AG08396 (cell line): Measurements from ENCODE around the gene RGS3.
"Not testable (repeated sequence)": the region's sequence is repeated elsewhere in the genome, so short reads cannot be mapped to it uniquely, and the experiment has no call there.

Source experiments
- DNase-seq: peaks from one replicate; pipeline ENCODE4 v3.0.0; 2012; ENCODE audit warnings: low spot score, mixed read lengths

Gene RGS3

DNA sequence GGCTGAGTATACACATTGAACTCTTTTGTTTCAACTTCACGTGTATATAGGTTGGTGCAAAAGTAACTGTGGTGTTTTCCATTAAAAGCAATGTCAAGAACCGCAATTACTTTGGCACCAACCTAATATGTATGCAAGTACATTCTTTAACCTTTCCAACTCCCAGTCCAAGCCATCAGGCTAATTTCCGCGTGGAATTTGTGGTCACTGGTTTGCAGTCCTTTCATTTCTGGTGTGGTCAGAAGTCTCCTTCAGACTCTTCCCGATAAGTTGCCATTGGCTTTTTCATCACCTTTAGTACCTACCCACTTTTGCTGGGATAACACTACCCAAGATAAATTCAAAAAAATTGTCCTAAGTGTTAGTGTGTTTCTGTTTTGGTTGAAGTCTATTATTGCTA, 84.0 kb downstream of the RGS3 start:
- DNase-seq, result no peak

DNA sequence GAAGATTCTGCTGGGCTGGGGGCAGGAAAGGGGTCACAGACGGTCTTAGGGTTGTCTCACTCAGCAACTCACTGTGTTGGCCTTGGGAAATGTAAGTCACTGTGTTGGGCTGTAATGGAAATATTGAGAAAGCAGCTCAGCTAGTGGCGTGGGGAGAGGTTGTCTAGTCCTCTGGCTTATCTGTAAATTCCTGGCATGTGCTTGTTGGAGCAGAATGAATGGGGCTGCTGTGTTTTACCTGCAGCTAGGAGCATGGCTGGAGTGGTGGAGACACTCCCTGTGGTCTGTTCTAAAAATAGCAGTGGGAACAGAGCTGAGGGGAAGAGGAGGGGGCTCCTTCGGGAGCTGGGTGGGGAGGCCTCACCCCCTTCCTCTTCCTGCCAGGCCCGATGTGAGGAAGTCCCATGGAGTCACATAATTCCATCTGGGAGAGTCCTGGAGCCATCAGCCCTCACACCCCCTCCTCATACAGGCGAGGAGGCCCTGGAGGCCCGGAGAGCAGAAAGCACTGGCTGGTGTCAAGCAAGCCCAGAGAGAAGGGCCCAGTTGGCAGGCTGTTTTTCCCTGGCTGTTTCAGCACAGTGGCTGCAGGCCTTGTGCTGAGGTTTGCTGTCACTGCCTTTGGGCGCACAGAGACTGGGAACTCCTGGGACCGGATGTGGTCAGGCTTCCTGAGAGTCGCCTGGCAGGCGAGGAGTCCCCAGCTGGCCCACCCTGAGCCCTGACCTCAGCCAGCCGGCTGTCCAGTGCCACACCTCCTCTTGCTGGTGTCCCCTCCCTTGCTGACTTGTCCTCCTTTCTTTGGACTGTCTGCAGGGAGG, 84.9 kb downstream of the RGS3 start:
- DNase-seq, result peak; percentile 48

DNA sequence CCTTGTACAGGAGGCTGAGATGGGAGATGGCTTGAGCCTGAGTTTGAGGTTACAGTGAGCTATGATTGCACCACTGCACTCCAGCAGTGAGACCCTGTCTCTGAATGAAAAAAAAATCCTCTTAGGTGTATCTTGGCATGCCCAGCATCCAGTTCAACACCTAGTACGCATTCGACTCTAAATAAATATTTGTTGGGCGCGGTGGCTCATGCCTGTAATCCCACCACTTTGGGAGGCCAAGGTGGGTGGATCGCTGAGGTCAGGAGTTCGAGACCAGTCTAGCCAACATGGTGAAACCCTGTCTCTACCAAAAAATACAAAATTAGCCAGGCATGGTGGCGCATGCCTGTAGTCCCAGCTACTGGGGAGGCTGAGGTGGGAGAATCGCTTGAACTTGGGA, 86.4 kb downstream of the RGS3 start:
- DNase-seq, result not testable (repeated sequence)

DNA sequence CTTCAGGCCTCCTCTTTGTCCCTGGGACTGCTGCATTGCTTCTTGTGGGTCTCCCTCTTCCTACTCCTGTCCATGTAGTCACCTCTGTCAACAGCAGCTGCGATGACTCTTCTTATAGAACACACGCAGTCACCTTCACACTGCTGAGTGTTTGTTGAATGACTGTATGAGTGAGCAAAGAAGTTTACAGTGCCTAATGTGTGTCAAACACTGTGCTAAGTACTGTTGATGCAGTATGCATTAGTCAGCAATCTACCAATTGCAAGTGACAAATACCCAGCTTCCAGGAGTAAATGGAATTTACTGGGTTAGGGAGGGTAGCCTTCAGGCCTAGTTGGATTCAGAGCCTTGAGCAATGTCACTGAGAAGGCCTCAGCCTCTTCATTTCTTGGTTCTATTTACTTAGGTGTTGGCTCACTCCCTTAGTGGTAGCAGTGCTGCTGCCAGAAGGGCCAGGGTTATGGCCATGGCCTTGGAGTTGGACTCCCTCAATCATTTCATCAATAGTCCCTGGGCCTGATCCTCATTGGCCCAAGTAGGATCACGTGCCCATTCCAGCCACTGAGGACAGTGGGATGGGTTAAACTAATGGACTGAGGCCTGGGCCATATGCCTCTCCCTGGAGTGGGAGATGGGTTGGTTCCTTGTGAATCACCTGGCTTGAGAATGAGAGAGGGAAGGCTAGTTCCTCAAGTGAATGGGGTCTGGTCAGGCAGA, 93.5 kb downstream of the RGS3 start:
- no peak for DNase-seq

DNA sequence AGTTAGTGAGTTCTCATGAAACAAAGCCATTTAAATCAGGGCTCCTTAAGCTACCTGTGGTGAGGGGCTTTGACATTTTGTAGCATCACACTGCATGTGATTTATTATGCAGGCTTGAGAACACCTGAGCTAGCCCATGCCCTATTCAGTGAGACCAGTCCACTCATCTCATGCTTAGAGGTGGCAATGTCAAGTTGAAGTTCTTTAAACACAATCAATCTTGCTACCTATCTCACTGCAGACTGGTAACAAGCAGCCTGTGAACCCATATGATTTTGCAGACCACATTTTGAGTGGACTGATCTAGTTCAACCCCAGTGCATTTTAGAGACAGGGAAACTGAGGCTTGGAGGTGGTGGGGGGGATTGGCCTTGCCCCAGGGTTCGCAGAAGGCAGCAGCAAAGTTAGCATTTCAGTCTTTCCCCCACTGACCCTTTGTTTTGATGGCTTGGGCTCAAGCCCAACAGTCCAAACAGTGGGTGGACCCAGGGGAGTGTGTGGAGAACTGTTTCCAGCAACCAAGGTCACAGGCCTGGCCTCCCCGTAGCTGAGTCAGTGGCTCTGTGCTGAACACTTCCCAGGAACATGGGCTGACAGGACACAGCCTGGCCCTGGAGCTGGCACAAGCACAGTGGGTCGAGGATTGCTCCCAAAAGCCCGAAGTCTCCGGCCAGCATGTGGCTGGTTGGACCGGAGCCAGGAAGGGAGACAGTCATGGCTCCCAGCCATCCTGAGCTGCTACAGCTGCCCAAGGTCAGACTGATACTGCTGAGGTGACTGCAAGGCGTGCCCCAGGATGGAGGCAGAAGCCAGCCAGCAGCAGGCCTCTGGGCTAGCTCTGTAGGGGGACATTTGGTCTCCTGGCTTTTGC, 95.3 kb downstream of the RGS3 start:
- DNase-seq, result peak; percentile 80

DNA sequence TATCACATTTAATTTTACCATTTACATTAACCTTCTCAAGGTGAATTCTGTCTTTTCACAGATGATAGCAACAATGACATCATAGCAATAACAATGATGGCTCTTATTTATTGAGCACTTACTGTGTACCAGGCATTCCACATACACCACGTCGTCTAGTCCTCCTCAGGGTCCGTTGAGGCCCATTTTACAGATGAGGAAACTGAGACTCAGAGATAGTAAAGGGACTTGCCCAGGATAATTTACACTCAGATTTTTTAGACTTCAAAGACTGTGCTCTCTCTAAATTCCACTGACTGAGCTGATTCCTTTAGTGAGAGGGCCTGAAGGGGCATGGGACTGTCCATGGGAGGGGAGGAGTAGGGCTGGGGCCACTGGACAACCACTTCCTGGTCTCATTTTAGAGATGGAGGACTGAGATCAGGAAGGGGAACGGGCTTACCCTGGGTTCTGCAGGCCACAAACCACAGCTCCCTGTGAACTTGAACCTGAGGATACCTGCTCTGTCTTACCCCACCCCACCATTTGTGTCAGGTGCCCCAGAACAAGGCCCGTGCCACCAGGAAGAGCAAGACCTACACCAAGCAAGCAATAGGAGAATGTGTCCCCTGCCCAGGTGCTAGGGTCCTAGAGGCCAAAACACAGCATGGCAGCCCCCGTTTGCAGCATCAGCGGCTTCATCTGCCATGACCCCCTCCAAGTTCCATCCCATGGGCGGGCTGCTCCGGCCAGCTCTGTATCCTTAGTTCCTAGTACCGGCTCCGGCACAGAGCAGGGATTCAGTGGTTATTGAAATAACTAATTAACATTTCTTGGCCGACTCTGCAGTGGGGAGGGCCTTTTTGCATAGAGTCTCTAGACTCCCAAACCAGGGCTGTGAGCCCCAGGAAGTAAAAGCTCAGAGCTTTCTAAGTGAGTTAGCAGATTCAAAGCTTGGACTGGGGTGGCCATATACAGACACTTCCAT, 96.6 kb downstream of the RGS3 start:
- no peak for DNase-seq

DNA sequence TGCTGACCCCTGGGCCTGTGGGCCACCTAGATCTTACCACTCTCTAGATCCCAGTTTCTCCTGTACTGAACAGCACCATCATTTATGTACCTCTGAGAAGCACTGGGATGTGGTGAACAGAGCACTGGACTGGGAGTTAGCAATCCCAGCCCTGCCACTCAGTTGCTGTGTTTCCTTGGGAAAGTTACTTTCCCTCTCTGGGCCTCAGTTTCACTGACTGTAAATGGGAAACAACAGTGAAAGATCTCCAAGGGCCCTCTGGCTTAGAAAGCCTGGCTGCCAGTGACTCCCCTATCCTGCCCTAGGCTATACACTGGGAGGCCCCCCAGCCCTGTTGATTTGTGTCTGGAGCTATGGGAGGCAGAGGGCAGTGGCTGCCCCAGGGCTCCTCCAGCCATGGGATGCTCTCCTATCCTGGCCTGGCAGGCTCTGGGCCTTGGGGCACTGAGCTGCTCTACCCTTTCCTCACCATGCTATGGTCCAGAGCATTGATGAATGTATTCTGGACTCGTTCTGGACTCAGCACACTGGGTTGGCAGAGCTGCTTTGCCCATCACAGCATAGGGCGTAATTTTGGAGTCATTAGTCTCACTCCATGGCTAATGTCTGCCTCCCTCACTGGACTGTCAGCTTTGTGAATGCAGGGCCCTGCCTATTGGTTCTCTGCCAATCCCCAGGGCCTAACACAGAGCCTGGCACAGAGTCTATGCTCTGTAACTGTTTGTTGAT, 99.3 kb downstream of the RGS3 start:
- DNase-seq, result no peak

DNA sequence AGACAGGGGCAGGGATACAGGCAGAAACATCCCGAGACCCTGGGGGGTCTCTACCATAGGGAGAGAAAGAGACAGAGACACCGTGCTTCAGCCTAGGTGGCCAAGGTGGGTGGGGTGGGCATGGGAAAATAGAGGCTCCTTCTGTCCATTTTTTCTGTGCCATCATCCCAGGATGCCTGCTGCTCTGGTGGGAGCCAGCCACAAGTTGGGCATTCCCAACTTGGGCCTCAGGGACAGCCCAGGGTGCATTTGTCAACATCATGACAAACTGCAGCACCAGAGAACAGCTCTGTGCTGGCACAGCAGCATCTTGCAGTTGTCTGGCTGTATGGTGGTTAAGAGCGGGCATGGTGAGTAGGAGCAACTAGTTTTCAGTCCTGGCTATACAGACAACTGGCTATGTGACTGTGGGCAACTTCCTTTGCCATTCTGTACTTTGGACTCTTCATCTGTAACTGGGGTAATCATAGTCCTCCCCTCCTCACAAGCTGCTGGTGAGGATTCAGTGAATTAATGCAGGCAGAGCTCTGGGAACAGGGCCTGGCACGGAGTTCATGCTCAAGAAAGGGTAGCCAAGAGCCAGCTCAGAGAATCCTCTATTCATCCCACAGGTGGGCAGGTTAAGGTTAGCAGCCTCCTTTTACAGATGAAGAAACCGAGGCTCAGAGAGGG, 100.4 kb downstream of the RGS3 start:
- DNase-seq, result no peak

DNA sequence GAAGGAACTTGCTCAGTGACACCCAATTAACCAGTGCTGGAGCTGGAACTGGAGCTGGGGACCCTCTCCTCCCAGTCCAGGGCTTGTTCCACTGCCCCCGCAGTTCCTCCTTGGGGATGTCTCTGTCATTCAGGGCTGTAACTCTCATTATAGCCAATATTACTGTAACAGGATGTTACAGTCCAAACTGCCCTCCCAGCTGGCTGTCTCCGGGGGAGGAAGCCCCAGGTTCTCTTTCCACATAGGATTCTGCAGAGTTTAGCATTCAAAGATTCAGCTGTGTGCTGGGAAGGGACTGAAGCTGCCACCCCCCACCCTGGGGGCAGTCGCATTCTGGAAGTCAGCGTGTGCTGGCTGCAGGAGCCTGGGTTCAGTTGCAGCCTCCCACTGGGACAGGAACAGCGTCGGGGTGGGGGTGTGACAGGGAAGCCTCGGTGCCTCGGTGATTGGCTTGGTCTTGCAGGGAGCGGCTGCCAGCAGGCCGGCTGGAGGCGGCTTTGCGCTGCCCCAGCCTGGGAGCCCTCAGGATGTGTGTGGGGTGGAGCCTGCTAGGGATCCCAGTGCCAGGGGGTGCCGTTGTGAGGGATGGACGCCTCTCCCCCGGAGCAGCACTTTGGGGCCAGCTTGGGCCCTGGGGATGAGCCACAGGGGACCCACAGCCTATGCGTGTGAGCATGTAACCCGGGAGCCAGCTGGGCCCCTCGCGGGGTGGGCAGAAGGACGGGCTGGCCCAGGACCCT, 101.1 kb downstream of the RGS3 start:
- peak; percentile 91 for DNase-seq

DNA sequence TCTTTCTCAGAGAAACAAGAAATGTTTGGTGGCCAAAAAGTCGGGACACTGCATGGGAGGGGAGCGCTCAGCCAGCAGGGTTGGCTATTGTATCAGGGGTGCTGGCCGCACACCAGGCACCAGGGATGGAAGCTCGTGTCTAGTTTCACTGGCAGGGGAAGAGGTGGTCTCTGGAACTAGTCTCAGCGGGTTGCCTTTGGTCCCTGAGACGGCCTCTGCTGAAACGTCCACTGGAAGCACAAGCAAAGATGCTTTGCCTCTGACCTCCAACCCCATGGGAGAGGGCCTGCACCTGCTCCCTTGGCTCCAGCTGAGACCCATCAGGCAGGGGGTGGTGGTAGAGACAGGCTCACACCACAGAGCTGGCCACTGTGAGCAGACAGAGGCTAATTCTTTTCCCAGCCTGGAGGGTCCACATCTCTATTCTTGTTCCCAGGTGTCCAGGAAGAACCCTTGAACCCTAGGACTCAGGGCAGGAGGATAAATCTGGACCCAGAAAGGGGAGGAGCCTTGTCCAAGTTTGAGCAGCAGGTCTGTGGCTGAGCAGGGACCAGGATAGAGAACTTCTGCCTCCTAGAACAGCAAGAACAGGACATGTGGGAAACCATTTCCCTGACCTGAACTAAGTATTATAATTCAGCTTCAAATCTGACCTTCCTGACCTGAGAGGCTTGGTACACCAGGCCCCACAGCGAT, 102.6 kb downstream of the RGS3 start:
- no peak for DNase-seq

DNA sequence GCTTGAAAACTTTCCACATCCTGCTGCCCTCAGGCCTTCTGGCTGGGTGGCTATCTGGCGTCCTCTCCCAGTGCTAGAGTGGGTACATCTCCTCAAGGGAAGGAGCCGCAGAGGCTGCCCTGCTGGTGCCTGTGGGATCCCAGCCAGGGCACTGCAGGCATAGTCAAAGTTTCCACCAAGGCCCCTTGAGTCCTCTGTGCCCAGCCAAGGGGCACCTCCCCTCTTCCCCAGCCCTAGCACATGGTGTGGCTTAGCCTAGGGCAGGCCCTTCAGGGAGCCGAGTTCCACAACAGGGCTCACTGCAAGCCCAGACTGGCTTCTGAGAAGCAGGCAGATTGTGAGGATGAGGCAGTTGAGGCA, 103.2 kb downstream of the RGS3 start:
- DNase-seq, result no peak

DNA sequence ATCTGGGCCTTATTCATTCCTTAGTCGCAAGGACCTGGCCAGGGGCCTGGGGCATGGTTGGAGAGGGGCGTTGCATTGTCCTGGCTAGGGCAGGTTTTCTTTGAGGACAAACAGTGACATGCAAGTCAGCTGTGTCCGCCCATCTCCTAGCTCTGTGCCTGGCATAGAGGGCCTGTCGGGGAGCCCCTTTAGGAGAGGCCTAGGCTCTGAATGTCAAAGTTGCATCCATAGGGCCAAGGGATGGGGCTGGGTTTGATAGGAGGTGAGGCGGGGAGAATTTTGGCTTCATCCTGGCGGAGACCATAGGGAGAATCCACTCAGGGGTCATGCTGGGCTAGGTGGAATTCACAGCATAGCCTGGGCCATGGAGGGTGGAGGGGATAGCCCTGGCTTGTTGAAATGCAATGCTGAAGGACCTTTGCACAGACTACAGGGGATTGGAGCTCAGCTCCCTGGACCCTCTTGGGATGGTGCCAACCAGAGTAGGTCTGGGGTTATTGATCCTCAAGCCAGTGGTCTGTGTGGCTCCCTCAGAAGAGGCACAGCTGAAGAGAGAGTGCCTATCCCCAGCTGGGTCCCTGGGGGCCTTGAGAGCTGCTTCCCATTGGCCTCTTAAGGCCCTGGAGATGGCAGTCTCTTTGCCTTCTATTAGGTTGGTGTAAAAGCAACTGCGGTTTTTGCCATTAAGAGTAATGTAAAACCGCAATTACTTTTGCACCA, 104.0 kb downstream of the RGS3 start:
- no peak for DNase-seq

DNA sequence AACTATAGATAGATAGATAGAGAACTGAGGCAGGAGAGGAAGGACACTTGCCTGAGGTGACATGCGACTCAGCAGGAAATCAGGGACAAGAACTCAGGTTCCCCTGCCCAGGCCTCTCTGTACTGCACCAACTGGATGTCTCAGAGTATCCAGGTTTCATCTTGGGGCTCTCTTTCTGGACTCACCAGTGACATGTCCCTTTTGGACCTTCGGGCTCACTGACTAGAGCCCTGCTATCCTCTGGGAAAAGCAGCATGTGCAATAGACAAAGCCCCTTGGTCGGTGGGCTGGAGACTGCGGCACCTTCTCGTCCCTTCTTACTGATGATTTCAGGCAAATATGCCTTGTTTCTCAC, 104.5 kb downstream of the RGS3 start:
- no peak for DNase-seq

DNA sequence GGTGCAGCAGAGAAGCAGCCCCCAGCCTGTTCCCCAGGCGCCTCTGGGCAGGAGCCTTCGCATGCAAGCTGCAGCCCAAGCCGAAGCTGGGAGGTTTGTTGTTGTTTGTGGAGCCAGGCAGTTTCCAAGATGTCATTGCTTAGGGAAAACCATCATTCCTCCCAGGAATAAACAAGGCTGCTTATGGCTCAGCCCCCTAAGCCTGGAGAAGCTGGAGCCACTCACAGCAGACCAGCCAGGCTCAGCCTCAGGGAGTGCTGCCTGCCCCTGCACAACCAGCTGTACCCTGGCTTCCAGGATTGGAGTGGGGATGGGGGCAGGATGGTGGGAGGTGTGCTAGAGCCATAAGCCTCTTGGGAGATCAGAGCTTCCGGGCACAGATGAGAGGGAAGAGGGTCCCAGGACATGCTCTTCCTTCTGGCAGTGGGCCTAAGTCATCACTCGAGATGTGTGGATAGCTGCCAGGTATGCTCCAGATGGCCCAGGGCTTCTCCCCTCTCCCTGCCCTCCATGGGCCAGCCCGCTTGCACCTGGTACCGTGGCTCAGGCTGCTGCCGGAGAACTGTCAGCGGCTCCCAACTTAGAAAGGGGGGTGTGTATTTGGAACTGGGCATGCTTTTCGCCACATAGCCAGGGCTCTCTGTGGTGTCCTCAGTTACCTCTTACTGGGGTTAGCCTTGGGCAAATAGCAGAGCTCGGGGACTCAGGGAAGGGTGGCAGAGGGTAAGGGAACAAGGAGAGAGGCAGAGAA, 105.2 kb downstream of the RGS3 start:
- peak; percentile 67 for DNase-seq

DNA sequence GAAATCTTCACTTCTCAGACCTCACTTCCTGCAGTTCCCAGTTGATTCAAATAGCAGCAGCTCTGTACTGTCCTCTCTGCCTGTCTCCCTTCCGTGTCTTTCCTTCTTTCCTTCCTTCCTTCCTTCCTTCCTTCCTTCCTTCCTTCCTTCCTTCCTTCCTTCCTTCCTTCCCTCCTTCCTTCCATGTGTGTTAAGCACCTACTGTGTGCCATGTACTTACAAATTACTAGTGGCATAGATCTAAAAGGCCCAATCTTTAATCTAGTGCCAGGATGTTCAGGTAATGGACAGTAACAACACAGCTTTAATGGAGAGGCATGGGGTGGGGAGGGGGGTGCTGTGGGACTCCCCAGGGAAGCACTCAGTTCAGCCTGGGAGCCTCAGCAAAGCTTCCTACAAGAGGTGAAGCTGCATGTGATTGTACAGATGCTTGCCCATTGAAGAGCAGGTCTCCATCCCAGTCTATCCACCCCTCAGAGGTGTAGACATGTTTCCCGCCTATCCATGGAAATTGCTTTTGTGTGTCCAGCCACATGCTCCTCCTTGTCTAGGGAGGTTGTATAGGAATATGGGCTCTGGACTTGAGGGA, 106.0 kb downstream of the RGS3 start:
- DNase-seq, result no peak

DNA sequence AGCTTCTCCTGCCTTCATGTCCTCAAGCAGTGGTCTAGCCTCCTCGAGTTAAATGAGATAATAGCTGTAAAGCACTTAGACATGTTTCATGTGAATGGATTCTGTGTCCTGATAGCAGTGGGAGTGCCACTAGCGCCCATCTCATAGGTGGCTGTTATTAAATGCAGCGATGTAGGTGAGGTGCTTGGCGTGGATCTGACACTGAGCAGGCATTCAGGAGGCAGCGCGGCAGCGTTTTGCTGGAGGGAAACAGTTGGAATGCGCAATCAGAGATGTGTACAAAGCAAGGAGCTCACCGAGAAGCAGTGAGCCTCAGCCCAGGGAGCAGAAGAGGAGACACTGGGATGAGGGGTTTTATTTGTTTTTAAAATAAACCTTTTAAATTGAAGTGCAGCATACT, 106.6 kb downstream of the RGS3 start:
- no peak for DNase-seq
